Naive thymus-derived CD8-positive, alpha-beta T cell (primary cell): ENCODE measurements around the gene BABAM1. TPM values are rescaled to one million over a fixed set of nuclear protein-coding genes. Genes with fewer than 3 reads are reported as not detected.
"Not testable (repeated sequence)": the region's sequence is repeated elsewhere in the genome, so short reads cannot be mapped to it uniquely, and the experiment has no call there.

Experiments
- ATAC-seq, 2 donors: fragments of 150-1000 bp; cut with Tn5 transposase in 1 of 2; sonication (Bioruptor Pico), chemical (Tn5 transposase) in 1 of 2; 1 replicate in 1 of 2; 2 replicates in 1 of 2; pipeline ENCODE4 v1.10.0; 2021; ENCODE audit warnings: mild to moderate bottlenecking in 2 of 2, moderate library complexity in 2 of 2
- POLR2A ChIA-PET: fragments of 350-600 bp; sonication (Branson Sonifier 250); formaldehyde crosslinking; loops from one replicate; lab custom pipeline; 2021; ENCODE audit warnings: antibody characterized with exemption; lab: Charles Lee
- DNase-seq, 10 donors: peaks; one replicate each; pipeline versions ENCODE4 v3.0.0 to v3.0.0-alpha.2; 2020 to 2022
- H3K27ac Mint-ChIP-seq, 10 donors: one replicate each; pipeline ENCODE4 v1.8.0; 2020 to 2022; ENCODE audit warnings: mild to moderate bottlenecking in 10 of 10, mixed read lengths in 10 of 10, moderate library complexity in 4 of 10, inconsistent platforms in 1 of 10
- H3K27me3 Mint-ChIP-seq, 5 donors: one replicate each; pipeline ENCODE4 v1.8.0; 2021 to 2022; ENCODE audit warnings: mixed read lengths in 5 of 5
- H3K36me3 Mint-ChIP-seq, 3 donors: one replicate each; pipeline ENCODE4 v1.8.0; 2020 to 2022; ENCODE audit warnings: mixed read lengths in 3 of 3, mild to moderate bottlenecking in 2 of 3, inconsistent platforms in 1 of 3
- H3K4me1 Mint-ChIP-seq, 4 donors: one replicate each; pipeline ENCODE4 v1.8.0; 2021 to 2022; ENCODE audit warnings: mixed read lengths in 4 of 4
- H3K4me3 Mint-ChIP-seq, 10 donors: one replicate each; pipeline ENCODE4 v1.8.0; 2020 to 2022; ENCODE audit warnings: mild to moderate bottlenecking in 10 of 10, mixed read lengths in 10 of 10, moderate library complexity in 6 of 10, inconsistent platforms in 1 of 10
- H3K9me3 Mint-ChIP-seq, 9 donors: one replicate each; pipeline ENCODE4 v1.8.0; 2020 to 2022; ENCODE audit warnings: mixed read lengths in 9 of 9, mild to moderate bottlenecking in 3 of 9, inconsistent platforms in 1 of 9, moderate library complexity in 1 of 9
- polyA plus RNA-seq, 3 donors: library from polyadenylated mRNA; unstranded; fragments of 300-500 nt; fragmentation: Illumina TruSeq; gene quantifications; one replicate each; pipeline ENCODE4 v1.2.3, GENCODE V29; 2021
- total RNA-seq, 8 experiments: library from RNA in 2 of 8; stranded (reverse) in 2 of 8; gene quantifications; one replicate each; pipeline ENCODE4 v1.2.3 and lab custom pipeline; 2021 to 2026

Gene BABAM1
- total and polyA plus RNA-seq, 5 experiments from 2014 or later: 102 to 106 (median 105) TPM

DNA sequence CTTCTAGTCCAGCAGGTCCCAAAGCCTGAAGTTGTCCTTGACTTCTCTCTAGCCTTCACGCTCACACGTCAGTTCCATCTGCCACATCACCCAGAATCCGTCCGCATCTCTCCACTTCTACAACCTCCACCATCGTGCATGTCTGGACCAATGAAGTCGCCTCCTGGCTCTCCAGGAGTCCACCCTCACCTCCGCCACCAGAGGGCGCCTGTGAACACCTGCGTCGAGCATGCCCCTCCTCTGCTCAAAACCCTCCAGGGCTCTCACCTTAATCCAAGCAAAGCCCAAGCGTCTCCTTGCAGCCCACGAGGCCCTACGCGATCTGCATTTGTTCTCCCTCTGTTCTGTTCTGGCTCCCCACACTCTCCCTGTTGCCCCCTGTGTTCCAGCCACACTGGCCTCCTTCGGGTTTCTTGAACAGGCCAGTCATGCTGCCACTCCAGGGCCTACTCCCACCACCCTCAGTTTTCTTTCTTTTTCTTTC, 6.4 kb upstream of the BABAM1 start:
- POLR2A ChIA-PET: interaction anchor here (0.7 to 1.7 kb wide), 2 partner anchors 21 to 263 kb away, joined by 4 to 5 read pairs; partner anchors contain the start of gene ANKLE1

DNA sequence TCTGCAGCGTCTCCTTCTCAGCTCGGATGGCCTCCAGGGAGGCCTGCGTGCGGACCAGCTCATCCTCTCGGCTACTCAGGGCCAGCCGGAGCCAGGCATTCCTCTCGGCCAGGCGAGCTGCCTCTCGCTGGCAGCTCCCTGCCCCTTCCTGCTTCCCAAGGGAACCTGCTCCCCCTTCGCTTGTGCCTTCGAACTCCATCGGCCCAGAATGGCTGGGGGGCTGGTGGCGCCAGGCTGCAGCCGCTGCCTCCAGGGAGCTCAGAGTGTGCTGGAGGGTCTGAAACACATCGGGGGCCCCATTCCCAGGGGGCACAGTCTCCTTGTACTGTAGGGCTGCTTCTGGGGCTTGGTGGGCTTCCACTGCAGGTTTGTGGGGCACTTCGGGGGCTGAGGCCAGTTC, 4.7 kb upstream of the BABAM1 start:
- Mint-ChIP-seq H3K4me1 (peaks cover 11 to 21% (median 19%) of the 10 kb centered on the region in 4 donors), H3K4me3 (no peak overlapping the region), H3K36me3 (no peaks in the 10 kb centered on the region), H3K27ac (peak overlapping the region in 1 of 10 donors; percentile 9), H3K9me3 (peaks cover 0 to 2% (median 0%) of the 10 kb centered on the region in 9 donors), H3K27me3 (peaks cover 0 to 1% (median 0%) of the 10 kb centered on the region in 5 donors)
- DNase-seq (no peak), ATAC-seq (no peak)
- POLR2A ChIA-PET: interaction anchor here (0.6 kb wide), 1 partner anchor 494 kb away, joined by 3 read pairs; no protein-coding TSS in a partner anchor

More for the DNA sequence above, 6.4 kb upstream of the BABAM1 start:
- H3K4me1 Mint-ChIP-seq: peaks cover 6 to 12% (median 10%) of the 10 kb centered on the region in 4 donors
- H3K9me3 Mint-ChIP-seq: peaks cover 0 to 2% (median 0%) of the 10 kb centered on the region in 9 donors
- DNase-seq (peak; percentile 75 to 92 (median 87)), ATAC-seq (peak; percentile 100)
- peaks cover 0 to 1% (median 0%) of the 10 kb centered on the region in 5 donors for H3K27me3 Mint-ChIP-seq
- no peak overlapping the region for H3K4me3 Mint-ChIP-seq
- H3K36me3 Mint-ChIP-seq: no peaks in the 10 kb centered on the region
- H3K27ac Mint-ChIP-seq: peak overlapping the region in 3 of 10 donors; percentile 0 to 11 (median 1)

DNA sequence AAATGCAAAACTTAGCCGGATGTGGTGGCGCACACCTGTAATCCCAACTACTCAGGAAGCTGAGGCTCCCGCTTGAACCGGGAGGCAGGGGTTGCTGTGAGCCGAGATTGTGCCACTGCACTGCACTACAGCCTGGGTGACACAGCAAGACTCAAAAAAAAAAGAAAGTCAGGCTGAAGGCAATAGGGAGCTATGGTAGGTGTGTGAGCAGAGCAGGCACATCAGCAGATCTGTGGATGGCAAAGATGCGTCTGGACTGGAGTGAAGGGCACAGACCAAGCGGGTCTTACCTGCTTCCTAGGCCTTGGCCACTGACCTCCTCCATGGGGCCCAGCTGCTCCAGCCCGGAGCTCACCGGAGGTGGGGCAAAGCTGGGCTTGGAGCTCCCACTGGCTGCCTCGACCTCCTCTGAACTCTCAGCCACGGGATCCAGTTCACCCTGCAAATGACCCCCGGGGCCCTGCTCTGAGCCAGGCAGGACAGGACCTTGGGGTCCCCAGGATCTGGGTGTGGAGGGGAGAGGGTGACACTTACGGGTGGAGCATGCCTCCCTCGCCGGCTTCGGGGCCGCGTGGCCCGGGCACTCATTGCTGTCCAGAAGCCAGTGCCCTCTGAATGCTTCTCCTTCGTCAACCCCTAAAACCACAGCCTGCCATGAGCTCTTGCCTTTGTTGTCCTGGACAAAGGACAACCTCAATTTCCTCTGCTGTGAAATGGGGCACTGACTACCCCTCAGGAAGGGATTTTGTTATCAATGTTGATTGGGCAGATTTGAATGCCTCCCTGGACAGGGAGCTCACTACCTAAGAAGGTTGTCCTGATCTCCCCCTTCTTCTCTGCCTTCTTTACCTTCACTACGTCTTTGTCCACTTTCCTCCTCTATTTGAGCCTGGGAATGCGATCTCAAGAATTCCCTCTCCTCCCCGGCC, 3.3 kb upstream of the BABAM1 start:
- H3K27ac Mint-ChIP-seq: peak overlapping the region in 8 of 10 donors; percentile 23 to 82 (median 74)
- no peak overlapping the region for H3K4me3 Mint-ChIP-seq
- no peak for ATAC-seq

DNA sequence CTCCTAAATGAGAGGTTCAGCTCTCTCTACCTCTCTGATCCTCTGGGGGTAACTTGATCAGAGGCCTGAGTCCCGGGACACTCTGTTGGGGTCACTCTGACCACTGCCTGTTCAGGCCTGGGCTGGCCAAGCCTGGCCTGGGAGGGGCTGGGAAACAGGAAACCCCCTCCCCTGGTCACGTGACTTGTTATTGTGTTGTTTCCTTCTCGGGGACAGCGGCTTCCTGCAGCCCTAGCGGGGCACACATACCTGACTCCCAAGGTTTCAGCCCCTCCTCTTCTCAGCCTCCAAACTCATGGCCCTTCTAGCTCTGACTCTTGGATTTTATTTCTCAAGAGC, 2.6 kb upstream of the BABAM1 start, which contains the start of gene USHBP1:
TSS of gene USHBP1 (minus strand) at position 105 of the 339 bp plus-strand sequence. CDS start 446 bp downstream, outside the sequence.
- no peak for ATAC-seq
- Mint-ChIP-seq H3K9me3 (peaks cover 0 to 2% (median 0%) of the 10 kb centered on the region in 9 donors), H3K27me3 (peaks cover 0 to 1% (median 0%) of the 10 kb centered on the region in 5 donors), H3K4me3 (no peak within 1 kb of the TSS), H3K36me3 (peaks cover 0 to 1% (median 0%) of the 10 kb centered on the region in 3 donors), H3K4me1 (peaks cover 11 to 30% (median 27%) of the 10 kb centered on the region in 4 donors), H3K27ac (peak within 1 kb of the TSS in 9 of 10 donors; percentile 23 to 82 (median 70))
- no peak for DNase-seq
- POLR2A ChIA-PET: interaction anchor here (0.7 to 1.5 kb wide), 4 partner anchors 10 to 80 kb away, joined by 3 to 5 read pairs (median 4); partner anchors contain the start of gene ANKLE1

More for the DNA sequence above, 3.3 kb upstream of the BABAM1 start:
- Mint-ChIP-seq H3K27me3 (peaks cover 0 to 1% (median 0%) of the 10 kb centered on the region in 5 donors), H3K4me1 (peaks cover 11 to 30% (median 27%) of the 10 kb centered on the region in 4 donors), H3K36me3 (no peaks in the 10 kb centered on the region), H3K9me3 (peaks cover 0 to 2% (median 0%) of the 10 kb centered on the region in 9 donors)
- POLR2A ChIA-PET: interaction anchor here (0.7 to 1.5 kb wide), 4 partner anchors 9 to 80 kb away, joined by 3 to 5 read pairs (median 4); partner anchors contain the start of gene ANKLE1
- DNase-seq: no peak

DNA sequence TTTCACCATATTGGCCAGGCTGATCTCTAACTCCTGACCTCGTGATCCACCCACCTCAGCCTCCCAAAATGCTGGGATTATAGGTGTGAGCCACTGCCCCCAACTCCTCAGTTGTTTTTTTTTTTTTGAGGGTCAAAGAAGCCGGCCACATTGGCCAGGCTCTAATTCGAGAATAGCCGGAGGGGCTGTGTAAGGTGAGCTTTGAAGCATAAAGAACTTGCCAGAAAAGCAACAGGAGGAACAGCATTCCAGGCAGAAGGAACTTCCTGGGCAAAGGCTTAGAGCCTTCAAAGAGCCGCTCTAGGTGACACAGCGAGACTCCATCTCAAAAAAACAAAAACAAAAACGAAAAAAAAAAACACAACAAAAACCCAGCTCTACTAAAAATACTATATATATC, 1.2 kb upstream of the BABAM1 start:
- Mint-ChIP-seq H3K27me3 (peaks cover 0 to 1% (median 0%) of the 10 kb centered on the region in 5 donors), H3K4me1 (peaks cover 7 to 28% (median 21%) of the 10 kb centered on the region in 4 donors), H3K9me3 (no peaks in the 10 kb centered on the region), H3K4me3 (no peak overlapping the region), H3K27ac (peak overlapping the region in 3 of 10 donors; percentile 40 to 83 (median 49)), H3K36me3 (peaks cover 0 to 15% (median under 1%) of the 10 kb centered on the region in 3 donors)
- POLR2A ChIA-PET: interaction anchor here (0.6 to 3.4 kb wide), 7 partner anchors 9 to 617 kb away, joined by 3 to 20 read pairs (median 10); partner anchors contain the start of genes ANKLE1, MRPL34, MVB12A and USE1
- DNase-seq (no peak), ATAC-seq (no peak)

DNA sequence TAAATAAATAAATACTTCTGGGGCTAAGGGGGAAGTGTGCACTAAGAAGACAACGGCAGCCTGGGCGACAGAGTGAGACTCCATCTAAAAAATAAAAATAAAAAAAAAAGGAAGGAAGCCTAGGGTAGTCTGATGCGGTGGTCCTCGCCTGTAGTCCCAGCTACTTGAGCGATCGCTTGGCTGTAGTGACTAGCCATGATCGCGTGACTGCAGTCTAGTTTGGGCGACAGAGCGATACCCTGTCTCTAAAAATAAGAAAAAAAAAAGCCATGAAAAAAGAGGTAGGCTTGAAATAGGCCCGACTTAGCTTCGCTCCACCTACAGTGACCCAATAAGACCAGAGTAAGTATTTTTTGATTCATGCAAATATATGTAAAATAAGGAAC, 661 bp upstream of the BABAM1 start:
- ATAC-seq: no peak
- Mint-ChIP-seq H3K27ac (peak overlapping the region; percentile 38 to 96 (median 76)), H3K9me3 (no peaks in the 10 kb centered on the region), H3K36me3 (peaks cover 0 to 21% (median 5%) of the 10 kb centered on the region in 3 donors), H3K4me1 (peaks cover 7 to 27% (median 22%) of the 10 kb centered on the region in 4 donors), H3K4me3 (peak overlapping the region; percentile 68 to 90 (median 83)), H3K27me3 (peaks cover 0 to 1% (median 0%) of the 10 kb centered on the region in 5 donors)
- POLR2A ChIA-PET: interaction anchor here (0.6 to 3.4 kb wide), 14 partner anchors 9 to 617 kb away, joined by 3 to 20 read pairs (median 6); partner anchors contain the start of genes ANKLE1, DDA1, MRPL34 and MVB12A
- DNase-seq: no peak

DNA sequence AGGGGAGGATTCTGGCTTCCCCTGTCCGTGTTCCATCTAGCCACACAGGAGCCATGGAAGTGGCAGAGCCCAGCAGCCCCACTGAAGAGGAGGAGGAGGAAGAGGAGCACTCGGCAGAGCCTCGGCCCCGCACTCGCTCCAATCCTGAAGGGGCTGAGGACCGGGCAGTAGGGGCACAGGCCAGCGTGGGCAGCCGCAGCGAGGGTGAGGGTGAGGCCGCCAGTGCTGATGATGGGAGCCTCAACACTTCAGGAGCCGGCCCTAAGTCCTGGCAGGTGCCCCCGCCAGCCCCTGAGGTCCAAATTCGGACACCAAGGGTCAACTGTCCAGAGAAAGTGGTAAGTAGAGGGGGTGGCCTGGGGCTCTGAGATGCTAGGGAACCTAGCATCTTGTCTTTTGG, 1.5 kb downstream of the BABAM1 start:
- POLR2A ChIA-PET: interaction anchor here (0.7 to 3.4 kb wide), 3 partner anchors 36 to 107 kb away, joined by 3 to 17 read pairs (median 16); partner anchors contain the start of genes MRPL34 and USE1
- Mint-ChIP-seq H3K4me3 (peak overlapping the region; percentile 24 to 90 (median 56)), H3K4me1 (peaks cover 7 to 27% (median 22%) of the 10 kb centered on the region in 4 donors), H3K9me3 (no peaks in the 10 kb centered on the region), H3K27ac (peak overlapping the region in 1 of 10 donors; percentile 51), H3K36me3 (peaks cover 0 to 34% (median 9%) of the 10 kb centered on the region in 3 donors), H3K27me3 (peaks cover 0 to 1% (median 0%) of the 10 kb centered on the region in 5 donors)
- DNase-seq: no peak
- ATAC-seq: no peak

DNA sequence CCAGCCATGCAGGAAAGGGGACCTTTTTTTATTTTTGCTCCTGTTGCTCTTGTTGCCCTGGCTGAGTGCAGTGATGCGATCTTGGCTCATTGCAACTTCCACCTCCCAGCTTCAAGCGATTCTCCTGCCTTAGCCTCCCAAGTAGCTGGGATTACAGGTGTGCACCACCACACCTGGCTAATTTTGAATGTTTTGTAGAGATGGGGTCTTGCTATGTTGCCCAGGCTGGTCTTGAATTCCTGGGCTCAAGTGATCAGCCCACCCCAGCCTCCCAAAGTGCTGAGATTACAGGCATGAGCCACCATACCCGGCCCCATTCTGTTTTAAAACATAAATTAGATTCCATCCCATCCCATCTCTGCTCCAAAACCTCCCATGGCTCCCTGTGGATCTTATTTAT, 7.6 kb downstream of the BABAM1 start:
- H3K27me3 Mint-ChIP-seq, DNase-seq, H3K4me1 Mint-ChIP-seq, ATAC-seq, POLR2A ChIA-PET, H3K9me3 Mint-ChIP-seq, H3K4me3 Mint-ChIP-seq: not testable (repeated sequence)
- Mint-ChIP-seq H3K27ac (peak overlapping the region in 1 of 10 donors; percentile 13), H3K36me3 (peaks cover 0 to 71% (median 21%) of the 10 kb centered on the region in 3 donors)

DNA sequence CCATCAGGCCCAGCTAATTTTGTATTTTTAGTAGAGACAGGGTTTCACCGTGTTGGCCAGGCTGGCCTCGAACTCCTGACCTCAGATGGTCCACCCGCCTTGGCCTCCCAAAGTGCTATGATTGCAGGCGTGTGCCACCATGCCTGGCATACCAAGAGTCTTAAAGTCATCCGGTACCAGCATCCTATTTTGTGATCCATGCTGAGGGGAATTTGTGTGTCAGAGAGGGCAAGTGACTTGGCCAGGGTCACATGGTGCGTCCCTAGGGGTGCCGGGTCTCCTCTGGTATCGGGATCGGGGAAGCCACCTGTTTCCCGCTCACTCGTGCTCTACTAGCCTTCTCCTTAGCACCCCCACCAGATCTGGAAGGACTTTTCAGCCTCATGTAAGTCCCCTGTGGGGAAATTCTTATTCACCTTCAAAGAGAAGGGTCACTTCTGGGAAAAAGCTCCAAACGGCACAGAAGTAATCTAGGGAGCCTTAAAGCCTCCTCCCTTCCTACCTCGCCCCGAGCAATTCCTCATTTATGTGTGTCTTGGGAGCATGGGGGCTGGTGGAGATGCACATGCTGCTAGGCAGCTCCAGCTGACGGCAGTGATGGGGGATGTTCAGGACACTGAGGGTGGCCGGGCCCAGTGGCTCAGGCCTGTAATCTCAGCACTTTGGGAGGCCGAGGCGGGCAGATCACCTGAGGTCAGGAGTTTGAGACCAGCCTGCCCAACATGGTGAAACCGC, 8.4 kb downstream of the BABAM1 start:
- POLR2A ChIA-PET: no interaction called here
- DNase-seq: no peak
- Mint-ChIP-seq H3K27ac (no peak overlapping the region), H3K9me3 (no peaks in the 10 kb centered on the region), H3K27me3 (no peaks in the 10 kb centered on the region), H3K4me1 (peaks cover 0 to 7% (median 1%) of the 10 kb centered on the region in 4 donors), H3K36me3 (peaks cover 0 to 64% (median 21%) of the 10 kb centered on the region in 3 donors), H3K4me3 (no peak overlapping the region)
- ATAC-seq: no peak

DNA sequence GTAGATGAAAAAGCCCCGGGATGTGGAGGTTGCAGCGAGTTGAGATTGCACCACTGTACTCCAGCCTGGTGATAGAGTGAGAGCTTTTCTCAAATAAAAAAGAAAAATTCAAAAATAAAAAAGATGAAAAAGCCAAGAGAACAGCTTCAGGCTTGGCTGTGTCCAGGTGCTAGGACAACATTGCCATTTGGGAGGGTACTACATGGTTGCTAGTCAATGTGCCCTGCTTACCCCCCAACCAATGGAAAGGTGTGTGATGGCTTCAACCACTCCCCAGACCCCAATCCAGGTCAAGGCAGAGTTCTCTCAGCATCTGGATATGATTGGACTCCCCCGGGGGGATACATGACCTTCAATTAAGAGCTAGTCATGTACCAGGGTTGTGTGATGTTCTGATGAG, 12.2 kb downstream of the BABAM1 start:
- Mint-ChIP-seq H3K4me3 (peak overlapping the region in 2 of 10 donors; percentile 10 to 13), H3K27me3 (no peaks in the 10 kb centered on the region), H3K36me3 (peaks cover 0 to 34% (median 10%) of the 10 kb centered on the region in 3 donors), H3K27ac (no peak overlapping the region), H3K9me3 (no peaks in the 10 kb centered on the region), H3K4me1 (peaks cover 5 to 13% (median 6%) of the 10 kb centered on the region in 4 donors)
- no peak for DNase-seq
- POLR2A ChIA-PET: interaction anchor here (1.3 to 3.9 kb wide), 2 partner anchors 12 to 13 kb away, joined by 6 to 20 read pairs; partner anchors contain the start of gene BABAM1
- ATAC-seq: no peak
